ENCODE measurements around the gene COL27A1.

COL27A1 gene

DNA sequence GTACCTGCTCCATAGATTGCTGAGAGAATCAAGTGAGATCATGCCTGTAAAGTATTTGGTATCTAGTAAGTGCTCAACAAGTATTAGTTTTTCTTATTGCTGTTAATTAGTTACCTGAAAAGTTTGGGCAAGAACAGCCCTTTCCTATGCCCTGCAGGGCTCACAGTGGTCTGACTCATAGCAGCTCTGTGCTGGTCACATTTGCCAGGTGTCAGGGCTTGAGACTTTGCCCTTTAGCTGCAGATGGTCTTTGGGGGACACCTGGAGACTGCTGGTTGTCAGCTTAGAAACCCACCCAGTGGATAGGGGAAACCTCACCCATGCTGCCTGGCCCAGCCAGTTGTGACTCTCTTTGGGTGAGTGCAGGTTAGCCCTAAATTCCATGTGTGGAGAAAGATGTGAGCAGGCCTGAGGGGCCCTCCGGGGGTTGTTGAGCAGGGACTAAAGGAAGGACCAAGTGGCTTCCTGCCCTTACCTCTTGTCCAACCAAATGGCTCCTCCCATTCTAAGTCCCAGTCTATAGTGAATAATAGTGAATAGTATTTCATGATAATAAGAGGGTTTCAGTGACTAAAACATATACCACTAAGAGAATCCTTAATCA lies 9.0 kb downstream of the COL27A1 start:
- DNase-seq (ENCODE audit: low read depth, low spot score): no peak
- ChIA-PET POLR2A (no interaction called here), CTCF (interaction anchor here (1.0 to 16.1 kb wide), 10 partner anchors 8 to 127 kb away, joined by 3 to 280 read pairs (median 4); partner anchors contain the start of gene COL27A1)
- no peak overlapping the region for H3K4me3 ChIP-seq (ENCODE audit: low read depth, low read length)
- no peak for TF ChIP-seq CTCF (IDR thresholded peaks at IDR 0.05; ENCODE audit: insufficient read depth, low read length, missing control alignments)

- POLR2A ChIA-PET: no interaction called here
- CTCF ChIA-PET: interaction anchor here (1.3 to 16.1 kb wide), 4 partner anchors 10 to 126 kb away, joined by 5 to 280 read pairs (median 12); partner anchors contain the start of gene COL27A1
- no peak for DNase-seq (ENCODE audit: low read depth, low spot score)
- no peak overlapping the region for H3K4me3 ChIP-seq (ENCODE audit: low read depth, low read length)
- no peak for TF ChIP-seq CTCF (IDR thresholded peaks at IDR 0.05; ENCODE audit: insufficient read depth, low read length, missing control alignments)
Observed at GRCh38 chr9:114165407-114166102, 10.2 kb downstream of the COL27A1 start.

DNA sequence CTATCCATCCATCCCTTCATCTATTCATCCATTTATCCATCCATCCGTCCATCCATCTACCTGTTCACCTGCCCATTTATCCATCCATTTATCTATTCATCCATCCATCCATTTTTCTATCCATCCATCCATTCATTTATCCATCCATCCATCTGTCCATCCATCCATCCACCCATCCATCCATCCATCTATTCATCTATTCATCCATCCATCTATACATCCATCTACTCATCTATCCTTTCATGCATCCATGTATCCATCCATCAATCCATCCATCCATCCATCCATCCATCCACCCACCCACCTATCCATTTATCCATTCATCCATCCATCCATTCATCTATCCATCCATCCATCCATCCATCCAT lies 10.8 kb downstream of the COL27A1 start:
- ChIA-PET CTCF (interaction anchor here (1.3 kb wide), 1 partner anchor 125 kb away, joined by 5 read pairs; no protein-coding TSS in a partner anchor), POLR2A (no interaction called here)
- TF ChIP-seq CTCF (IDR thresholded peaks at IDR 0.05; ENCODE audit: insufficient read depth, low read length, missing control alignments): no peak
- no peak for DNase-seq (ENCODE audit: low read depth, low spot score)
- no peak overlapping the region for H3K4me3 ChIP-seq (ENCODE audit: low read depth, low read length)

DNA sequence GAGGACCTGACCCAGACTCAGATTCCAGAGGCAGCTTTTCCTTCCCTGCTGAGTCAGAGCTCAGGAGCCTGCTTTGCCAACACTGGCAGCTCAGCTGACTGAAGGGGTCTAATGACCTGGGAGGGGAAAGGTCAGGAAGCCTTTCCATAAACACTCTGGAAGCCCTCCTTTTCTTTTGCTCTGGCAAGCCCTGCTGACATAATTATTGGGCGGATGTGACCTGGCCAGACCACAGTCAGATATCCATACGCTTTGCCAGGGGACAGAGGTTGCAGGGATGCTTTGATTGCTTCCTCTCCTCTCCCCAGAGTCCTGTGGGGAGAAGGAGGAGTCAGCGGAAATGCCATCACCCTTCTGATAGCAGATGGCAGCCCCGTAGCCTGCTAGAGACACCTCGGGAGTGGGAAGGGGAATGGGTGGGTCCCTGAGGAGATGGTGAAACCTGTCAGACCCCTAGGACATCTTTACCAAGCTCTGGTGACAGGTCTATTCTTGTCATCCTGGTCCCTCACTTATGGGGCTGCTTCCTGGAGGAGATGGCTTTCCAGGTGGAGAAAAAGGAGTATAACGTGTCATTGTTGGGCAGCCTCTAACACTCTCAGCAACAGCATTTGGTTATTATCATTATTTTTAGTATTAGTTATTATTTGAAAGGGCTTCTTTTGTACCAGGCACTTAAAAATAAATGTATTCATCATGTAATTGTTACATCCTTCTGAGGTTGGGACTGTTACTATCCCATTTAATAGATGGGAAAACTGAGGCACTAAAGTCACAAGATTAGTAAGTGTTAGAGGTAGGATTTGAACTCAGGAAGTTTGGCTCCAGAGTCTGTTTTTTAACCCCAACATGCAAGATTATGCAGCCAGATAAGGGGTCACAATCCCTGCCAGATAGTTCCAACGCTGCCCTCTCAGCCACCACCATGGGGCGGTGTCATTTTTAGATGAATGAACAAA lies 11.6 kb downstream of the COL27A1 start:
- CTCF ChIA-PET: interaction anchor here (1.3 to 1.6 kb wide), 2 partner anchors 12 to 124 kb away, joined by 5 to 8 read pairs; partner anchors contain the start of gene COL27A1
- no peak overlapping the region for H3K4me3 ChIP-seq (ENCODE audit: low read depth, low read length)
- no peak for TF ChIP-seq CTCF (IDR thresholded peaks at IDR 0.05; ENCODE audit: insufficient read depth, low read length, missing control alignments)
- no peak for DNase-seq (ENCODE audit: low read depth, low spot score)
- POLR2A ChIA-PET: no interaction called here

DNA sequence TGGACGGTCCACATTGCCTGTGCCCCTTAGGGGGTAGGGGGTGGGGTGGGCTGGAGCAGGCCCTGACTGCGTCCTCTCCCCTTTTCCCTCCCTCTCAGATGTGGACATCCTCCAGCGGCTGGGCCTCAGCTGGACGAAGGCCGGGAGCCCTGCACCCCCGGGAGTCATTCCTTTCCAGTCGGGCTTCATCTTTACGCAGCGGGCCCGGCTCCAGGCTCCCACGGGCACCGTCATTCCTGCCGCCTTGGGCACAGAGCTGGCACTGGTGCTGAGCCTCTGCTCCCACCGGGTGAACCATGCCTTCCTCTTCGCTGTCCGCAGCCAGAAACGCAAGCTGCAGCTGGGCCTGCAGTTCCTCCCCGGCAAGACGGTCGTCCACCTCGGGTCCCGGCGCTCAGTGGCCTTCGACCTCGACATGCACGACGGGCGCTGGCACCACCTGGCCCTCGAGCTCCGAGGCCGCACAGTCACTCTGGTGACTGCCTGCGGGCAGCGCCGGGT lies 12.3 kb downstream of the COL27A1 start:
- ChIA-PET CTCF (interaction anchor here (1.6 kb wide), 1 partner anchor 13 kb away, joined by 8 read pairs; the partner anchor contains the start of gene COL27A1), POLR2A (no interaction called here)
- H3K4me3 ChIP-seq (ENCODE audit: low read depth, low read length): no peak overlapping the region
- no peak for TF ChIP-seq CTCF (IDR thresholded peaks at IDR 0.05; ENCODE audit: insufficient read depth, low read length, missing control alignments)
- no peak for DNase-seq (ENCODE audit: low read depth, low spot score)
